A673 (cell line): Measurements from ENCODE around the gene CRTAP. TPM values are rescaled to one million over a fixed set of nuclear protein-coding genes. Genes with fewer than 3 reads are reported as not detected.

ENCODE experiments used
- BruUV-seq: library from RNA; stranded (reverse); fragments of 400-500 nt; replicated peaks from 2 replicates; lab custom pipeline; 2021; lab: Mats Ljungman, UMichigan
- CTCF ChIA-PET: fragments of 300-600 bp; sonication (Branson Sonifier 250); formaldehyde crosslinking; loops from one replicate; lab custom pipeline; 2022; ENCODE audit warnings: antibody characterized with exemption; lab: Charles Lee
- POLR2A ChIA-PET: fragments of 300-600 bp; sonication (Branson Sonifier 250); formaldehyde crosslinking; loops from one replicate; lab custom pipeline; 2022; ENCODE audit warnings: antibody characterized with exemption; ENCODE audit not compliant: low non-redundant PET; lab: Charles Lee
- DNase-seq: peaks from one replicate; pipeline ENCODE4 v3.0.0-alpha.2; 2015; ENCODE audit warnings: low spot score
- H3K27ac ChIP-seq: fragments of 200-600 bp; sonication (generic); 2 replicates; pipeline ENCODE4 v1.5.1; 2016; ENCODE audit warnings: mixed run types, low read depth, mild to moderate bottlenecking, mixed read lengths, antibody characterized with exemption, low read length; ENCODE audit not compliant: poor library complexity, severe bottlenecking
- H3K27me3 ChIP-seq: fragments of 200-600 bp; sonication (generic); replicated peaks from 2 replicates; pipeline ENCODE4 v1.6.1; 2017; ENCODE audit warnings: mixed run types, low read depth, mild to moderate bottlenecking, mixed read lengths, antibody characterized with exemption, low read length; ENCODE audit not compliant: insufficient read depth, poor library complexity
- H3K36me3 ChIP-seq: fragments of 200-600 bp; sonication (generic); 2 replicates; pipeline ENCODE4 v1.6.1; 2016; ENCODE audit warnings: mixed run types, mild to moderate bottlenecking, mixed read lengths, antibody characterized with exemption, low read length; ENCODE audit not compliant: insufficient read depth, poor library complexity, severe bottlenecking
- H3K4me1 ChIP-seq: fragments of 200-600 bp; sonication (generic); 2 replicates; pipeline ENCODE4 v1.6.1; 2017; ENCODE audit warnings: mixed run types, mild to moderate bottlenecking, mixed read lengths, antibody characterized with exemption, low read length; ENCODE audit not compliant: insufficient read depth, poor library complexity, severe bottlenecking
- H3K4me3 ChIP-seq: fragments of 200-600 bp; sonication (generic); 2 replicates; pipeline ENCODE4 v1.5.1; 2016; ENCODE audit warnings: low read depth, mixed run types, mild to moderate bottlenecking, mixed read lengths, low read length; ENCODE audit not compliant: poor library complexity, severe bottlenecking
- H3K9me3 ChIP-seq: fragments of 200-600 bp; sonication (generic); 2 replicates; pipeline ENCODE4 v1.6.1; 2016; ENCODE audit warnings: mixed run types, low read depth, mild to moderate bottlenecking, mixed read lengths, antibody characterized with exemption, low read length; ENCODE audit not compliant: poor library complexity, severe bottlenecking
- CTCF ChIP-seq: fragments of 300-800, 200-600 bp; sonication (generic); conservative IDR thresholded peaks from 2 replicates; pipeline ENCODE4 v1.5.1; 2017; ENCODE audit warnings: low read depth, mild to moderate bottlenecking, antibody characterized with exemption, low read length, moderate library complexity, mixed read lengths
- EZH2 ChIP-seq: fragments of 200-600 bp; sonication (generic); IDR thresholded peaks from 2 replicates; pipeline ENCODE4 v1.6.1; 2017; ENCODE audit warnings: borderline replicate concordance, low read depth, mild to moderate bottlenecking, mixed read lengths, antibody characterized with exemption, low read length; ENCODE audit not compliant: poor library complexity, severe bottlenecking
- intact Hi-C: fragments of 100-400 bp; cut with micrococcal nuclease; formaldehyde crosslinking; loops from one replicate; pipeline ENCODE4 v1.10.0; 2022; ENCODE audit not compliant: unreplicated experiment
- total RNA-seq: library from RNA; stranded (reverse); gene quantifications from 2 replicates; pipeline ENCODE4 v1.2.3, GENCODE V29; 2021

CRTAP gene
- total RNA-seq, 1 experiment from 2014 or later = 114 TPM

- Histone ChIP-seq H3K27me3 (no peaks in the 10 kb centered on the region), H3K4me1 (no peaks in the 10 kb centered on the region), H3K9me3 (no peaks in the 10 kb centered on the region), H3K27ac (no peak overlapping the region), H3K36me3 (no peaks in the 10 kb centered on the region), H3K4me3 (no peak overlapping the region)
- BruUV-seq = no TSS peak
- ChIA-PET POLR2A (no interaction called here), CTCF (no interaction called here)
- intact Hi-C loops = no loop called here
- no peak for DNase-seq
- TF ChIP-seq CTCF (no peak), EZH2 (no peak)
Measured at GRCh38 chr3:33173103-33173502, 59.3 kb downstream of the CRTAP start.

DNA sequence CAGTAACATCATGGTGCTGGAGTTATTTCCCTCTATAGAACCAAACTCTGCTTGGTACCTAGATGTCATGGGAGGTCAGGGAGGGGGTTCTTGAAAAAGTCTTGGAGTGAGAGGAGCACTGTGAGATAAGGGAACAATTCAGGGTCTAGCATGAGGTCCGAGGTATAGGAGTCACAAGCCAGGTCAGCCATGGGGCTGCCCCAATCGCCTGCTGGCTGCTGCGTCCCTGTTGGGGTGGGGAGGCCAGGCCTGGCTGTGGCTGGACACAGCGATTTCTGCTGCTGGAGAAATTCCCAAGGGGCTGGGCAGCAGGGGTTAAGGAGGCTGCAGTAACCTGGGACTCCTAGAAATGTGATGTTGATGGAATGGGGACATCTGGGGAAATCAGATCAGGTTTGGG, 59.9 kb downstream of the CRTAP start:
- H3K36me3 ChIP-seq = no peaks in the 10 kb centered on the region
- H3K9me3 ChIP-seq = no peaks in the 10 kb centered on the region
- BruUV-seq = no TSS peak
- no peaks in the 10 kb centered on the region for H3K4me1 ChIP-seq
- POLR2A ChIA-PET = no interaction called here
- no peak for DNase-seq
- TF ChIP-seq EZH2 (no peak), CTCF (no peak)
- H3K27ac ChIP-seq = no peak overlapping the region
- H3K4me3 ChIP-seq = no peak overlapping the region
- H3K27me3 ChIP-seq = no peaks in the 10 kb centered on the region
- intact Hi-C loops = no loop called here
- CTCF ChIA-PET = no interaction called here

GRCh38 chr3:33174095-33174494, 60.3 kb downstream of the CRTAP start:
- BruUV-seq = no TSS peak
- CTCF ChIA-PET = no interaction called here
- H3K27me3 ChIP-seq = no peaks in the 10 kb centered on the region
- POLR2A ChIA-PET = no interaction called here
- intact Hi-C loops = no loop called here
- no peak for TF ChIP-seq EZH2
- TF ChIP-seq CTCF = no peak
- no peaks in the 10 kb centered on the region for H3K4me1 ChIP-seq
- H3K36me3 ChIP-seq = no peaks in the 10 kb centered on the region
- DNase-seq = no peak
- H3K27ac ChIP-seq = no peak overlapping the region
- no peaks in the 10 kb centered on the region for H3K9me3 ChIP-seq
- H3K4me3 ChIP-seq = no peak overlapping the region
